EL (cell line): Measurements from ENCODE around the gene PRM3.

Experiments used
- DNase-seq: peaks from one replicate; pipeline ENCODE4 v3.0.0-alpha.2; 2016

Gene PRM3

GRCh38 chr16:11242658-11243057 is 30.8 kb downstream of the PRM3 start:
- DNase-seq = no peak

- DNase-seq = no peak
Observed at GRCh38 chr16:11241480-11242204, 31.8 kb downstream of the PRM3 start.

- DNase-seq = no peak
Observed at GRCh38 chr16:11240636-11241473, 32.6 kb downstream of the PRM3 start.

GRCh38 chr16:11239644-11240632 is 33.5 kb downstream of the PRM3 start:
- DNase-seq = no peak

GRCh38 chr16:11238272-11239202 is 34.9 kb downstream of the PRM3 start:
- DNase-seq = no peak

GRCh38 chr16:11236461-11237254 is 36.8 kb downstream of the PRM3 start:
- DNase-seq = no peak

- DNase-seq = no peak
Observed at GRCh38 chr16:11235703-11235991, 37.8 kb downstream of the PRM3 start.

GRCh38 chr16:11234884-11235702 is 38.3 kb downstream of the PRM3 start:
- peak; percentile 17 for DNase-seq

- peak; percentile 41 for DNase-seq
Observed at GRCh38 chr16:11233727-11234376, 39.6 kb downstream of the PRM3 start.

- DNase-seq = no peak
Observed at GRCh38 chr16:11232852-11233726, 40.3 kb downstream of the PRM3 start.

- DNase-seq = no peak
Observed at GRCh38 chr16:11232302-11232851, 41.1 kb downstream of the PRM3 start.

- DNase-seq = no peak
Observed at GRCh38 chr16:11231367-11231970, 42.0 kb downstream of the PRM3 start.

- DNase-seq = no peak
Observed at GRCh38 chr16:11229906-11230305, 43.5 kb downstream of the PRM3 start.

GRCh38 chr16:11229432-11229831 is 44.0 kb downstream of the PRM3 start:
- no peak for DNase-seq

- no peak for DNase-seq
Observed at GRCh38 chr16:11225677-11226549, 47.5 kb downstream of the PRM3 start.

- no peak for DNase-seq
Observed at GRCh38 chr16:11224894-11225676, 48.3 kb downstream of the PRM3 start.
